ENCODE measurements around the gene DMD. TPM values are rescaled to one million over a fixed set of nuclear protein-coding genes. Genes with fewer than 3 reads are reported as not detected.

DMD gene
- total and polyA plus RNA-seq, 2 of the 13 experiments (the other 11 are each of a cell fraction or from before 2014, with no cell fraction given) = 17.6 to 25.9 TPM

DNA sequence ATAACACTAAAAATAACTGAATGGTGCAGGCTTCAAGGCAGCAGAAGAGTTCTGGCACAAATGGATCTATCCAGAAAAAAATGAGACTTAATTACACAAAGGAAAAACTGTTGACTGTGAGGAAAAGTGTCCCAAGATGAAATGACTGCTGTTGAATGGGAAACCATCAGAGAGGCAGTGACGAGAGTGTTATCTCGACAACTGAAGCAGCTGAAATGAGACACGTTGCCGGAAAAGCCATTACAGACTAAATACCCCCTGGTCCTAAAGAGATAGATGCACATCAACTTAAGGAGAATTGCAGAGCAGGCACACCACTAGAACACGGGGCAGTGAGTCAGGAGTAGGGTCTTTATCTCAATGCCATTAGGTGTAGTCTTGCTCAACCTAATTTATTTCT lies 277.8 kb downstream of the DMD start (continued):
- no peak for TF ChIP-seq ZNF18 (CRISPR knock-in tag; IDR thresholded peaks at IDR 0.05; ENCODE audit: insufficient replicate concordance)
- TF ChIP-seq ZNF563 (CRISPR knock-in tag; IDR thresholded peaks at IDR 0.05) = no peak
- TF ChIP-seq, protein P1, sequence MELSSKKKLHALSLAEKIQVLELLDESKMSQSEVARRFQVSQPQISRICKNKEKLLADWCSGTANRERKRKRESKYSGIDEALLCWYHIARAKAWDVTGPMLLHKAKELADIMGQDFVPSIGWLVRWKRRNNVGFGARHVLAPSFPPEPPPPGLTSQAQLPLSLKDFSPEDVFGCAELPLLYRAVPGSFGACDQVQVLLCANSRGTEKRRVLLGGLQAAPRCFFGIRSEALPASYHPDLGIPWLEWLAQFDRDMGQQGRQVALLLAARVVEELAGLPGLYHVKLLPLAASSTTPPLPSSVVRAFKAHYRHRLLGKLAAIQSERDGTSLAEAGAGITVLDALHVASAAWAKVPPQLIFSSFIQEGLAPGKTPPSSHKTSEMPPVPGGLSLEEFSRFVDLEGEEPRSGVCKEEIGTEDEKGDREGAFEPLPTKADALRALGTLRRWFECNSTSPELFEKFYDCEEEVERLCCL (CRISPR knock-in tag; IDR thresholded peaks at IDR 0.05; ENCODE audit: borderline replicate concordance) = no peak
- no peak for TF ChIP-seq MIER3 (CRISPR knock-in tag; IDR thresholded peaks at IDR 0.05; ENCODE audit: borderline replicate concordance)

DNA sequence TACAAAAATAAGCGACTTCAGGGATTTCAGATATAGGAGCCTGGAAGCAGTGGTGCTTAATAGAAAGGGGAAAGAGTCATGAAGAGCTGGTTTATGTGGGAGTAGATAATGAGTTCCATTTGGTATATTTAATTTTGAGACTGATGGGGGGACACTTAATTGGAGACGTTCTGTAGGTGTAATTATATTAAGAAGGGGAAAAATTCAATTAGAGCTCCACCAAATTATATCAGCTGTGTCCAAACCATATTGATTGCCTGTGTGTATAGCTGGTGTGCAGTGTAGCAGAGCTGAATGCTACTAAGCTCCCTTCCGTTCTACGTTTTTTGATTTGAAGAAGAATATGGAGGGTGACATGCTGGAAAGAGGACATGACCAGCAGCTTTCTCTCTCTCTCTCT lies 282.3 kb downstream of the DMD start:
- Histone ChIP-seq H2AFZ (ENCODE audit: low read length) (no peak overlapping the region), H3K27ac (ENCODE audit: extremely low read length, insufficient read depth, low read length) (no peak overlapping the region), H3K27me3 (ENCODE audit: control insufficient read depth in 1 of 2, insufficient read depth in 2 of 2, low read length in 2 of 2) (no peaks in the 10 kb centered on the region), H3K9me3 (ENCODE audit: low read length) (no peaks in the 10 kb centered on the region), H3K4me1 (ENCODE audit: insufficient read depth, low read length) (no peaks in the 10 kb centered on the region), H3K9ac (ENCODE audit: insufficient read depth, low read depth, low read length) (no peak overlapping the region), H3K36me3 (replicated peaks in 1 of 2; ENCODE audit: control insufficient read depth in 1 of 2, insufficient read depth in 2 of 2, low read length in 2 of 2) (no peaks in the 10 kb centered on the region), H3K4me2 (ENCODE audit: low read depth, low read length) (no peak overlapping the region), H3K4me3 (replicated peaks in 1 of 3; ENCODE audit: insufficient read depth in 1 of 3, low read depth in 2 of 3, low read length in 3 of 3) (no peak overlapping the region), H4K20me1 (ENCODE audit: insufficient read depth, low read length) (no peaks in the 10 kb centered on the region), H3K79me2 (ENCODE audit: insufficient read depth, low read length) (no peaks in the 10 kb centered on the region)
- BruUV-seq (replicated peaks) = no TSS peak
- ChIA-PET POLR2A (no interaction called here), CTCF (ENCODE audit: low intra/inter-chr PET ratio, low total read pairs) (no interaction called here)
- ATAC-seq (no peak), DNase-seq (ENCODE audit: low spot score) (no peak), FAIRE-seq (no peak)
- in situ Hi-C loops (cut with HindIII; ENCODE audit: extremely low pct_ligation_motif_present, low pct_unique_long_range_greater_than_20kb) = no loop called here
- 5% methylated on average over 4 of the region's 4 CpGs for WGBS (ENCODE audit: low lambda C conversion rate)
- no peak for TF ChIP-seq ZNF616 (CRISPR knock-in tag; IDR thresholded peaks at IDR 0.05; ENCODE audit: low read depth)
- no peak for TF ChIP-seq HNRNPH1 (optimal IDR thresholded peaks at IDR 0.05; ENCODE audit: low read depth, low read length)
- TF ChIP-seq, protein P2, sequence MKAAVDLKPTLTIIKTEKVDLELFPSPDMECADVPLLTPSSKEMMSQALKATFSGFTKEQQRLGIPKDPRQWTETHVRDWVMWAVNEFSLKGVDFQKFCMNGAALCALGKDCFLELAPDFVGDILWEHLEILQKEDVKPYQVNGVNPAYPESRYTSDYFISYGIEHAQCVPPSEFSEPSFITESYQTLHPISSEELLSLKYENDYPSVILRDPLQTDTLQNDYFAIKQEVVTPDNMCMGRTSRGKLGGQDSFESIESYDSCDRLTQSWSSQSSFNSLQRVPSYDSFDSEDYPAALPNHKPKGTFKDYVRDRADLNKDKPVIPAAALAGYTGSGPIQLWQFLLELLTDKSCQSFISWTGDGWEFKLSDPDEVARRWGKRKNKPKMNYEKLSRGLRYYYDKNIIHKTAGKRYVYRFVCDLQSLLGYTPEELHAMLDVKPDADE (CRISPR knock-in tag; IDR thresholded peaks at IDR 0.05) = no peak
- no peak for TF ChIP-seq SRY (CRISPR knock-in tag; IDR thresholded peaks at IDR 0.05)
- TF ChIP-seq ZNF570 (CRISPR knock-in tag; IDR thresholded peaks at IDR 0.05; ENCODE audit: borderline replicate concordance) = no peak
- no peak for TF ChIP-seq GTF3A (CRISPR knock-in tag; conservative IDR thresholded peaks at IDR 0.05)
- no peak for TF ChIP-seq SNAPC5 (CRISPR knock-in tag; IDR thresholded peaks at IDR 0.05; ENCODE audit: borderline replicate concordance)
- TF ChIP-seq, protein P3, sequence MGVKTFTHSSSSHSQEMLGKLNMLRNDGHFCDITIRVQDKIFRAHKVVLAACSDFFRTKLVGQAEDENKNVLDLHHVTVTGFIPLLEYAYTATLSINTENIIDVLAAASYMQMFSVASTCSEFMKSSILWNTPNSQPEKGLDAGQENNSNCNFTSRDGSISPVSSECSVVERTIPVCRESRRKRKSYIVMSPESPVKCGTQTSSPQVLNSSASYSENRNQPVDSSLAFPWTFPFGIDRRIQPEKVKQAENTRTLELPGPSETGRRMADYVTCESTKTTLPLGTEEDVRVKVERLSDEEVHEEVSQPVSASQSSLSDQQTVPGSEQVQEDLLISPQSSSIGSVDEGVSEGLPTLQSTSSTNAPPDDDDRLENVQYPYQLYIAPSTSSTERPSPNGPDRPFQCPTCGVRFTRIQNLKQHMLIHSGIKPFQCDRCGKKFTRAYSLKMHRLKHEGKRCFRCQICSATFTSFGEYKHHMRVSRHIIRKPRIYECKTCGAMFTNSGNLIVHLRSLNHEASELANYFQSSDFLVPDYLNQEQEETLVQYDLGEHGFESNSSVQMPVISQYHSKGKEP (CRISPR knock-in tag; IDR thresholded peaks at IDR 0.05) = no peak
- TF ChIP-seq HOXA3 (CRISPR knock-in tag; IDR thresholded peaks at IDR 0.05) = no peak
- intact Hi-C loops (cut with micrococcal nuclease; ENCODE audit: unreplicated experiment) = no loop called here

Measured in HepG2 (cell line).